Sigmoid colon (tissue), 7 donors: ENCODE results near the gene CNN3. TPM values are rescaled to one million over a fixed set of nuclear protein-coding genes. Genes with fewer than 3 reads are reported as not detected.

Experiments
- DNase-seq: peaks from one replicate; pipeline ENCODE4 v3.0.0-alpha.2; 2019
- H3K27ac ChIP-seq, 4 donors: fragments of 200-600 bp; sonication (generic); one replicate each; pipeline ENCODE4 v1.5.1; 2016 to 2019; ENCODE audit warnings: mild to moderate bottlenecking in 1 of 4
- H3K27me3 ChIP-seq, 3 donors: fragments of 200-600 bp; sonication (generic); one replicate each; pipeline ENCODE4 v1.5.1; 2019; ENCODE audit warnings: mild to moderate bottlenecking in 1 of 3
- H3K36me3 ChIP-seq, 4 donors: fragments of 200-600 bp; sonication (generic); one replicate each; pipeline ENCODE4 v1.5.1; 2016 to 2019
- H3K4me1 ChIP-seq, 4 donors: fragments of 200-600 bp; sonication (generic); one replicate each; pipeline ENCODE4 v1.5.1; 2017 to 2019
- H3K4me3 ChIP-seq, 4 donors: fragments of 200-600 bp; sonication (generic); one replicate each; pipeline ENCODE4 v1.5.1; 2017 to 2019; ENCODE audit warnings: mild to moderate bottlenecking in 2 of 4, moderate library complexity in 1 of 4
- H3K9me3 ChIP-seq, 4 donors: fragments of 200-600 bp in 3 of 4; sonication (generic) in 3 of 4; one replicate each; pipeline versions ENCODE4 v1.5.1 to v1.6.1; 2013 to 2019
- EP300 ChIP-seq, 4 donors: sonication (generic); formaldehyde crosslinking; IDR thresholded peaks; one replicate each; pipeline ENCODE4 v1.6.1; 2017; ENCODE audit warnings: antibody characterized with exemption in 4 of 4
- POLR2A ChIP-seq, 2 donors: fragments of 450-650 bp; IDR thresholded peaks; one replicate each; pipeline ENCODE4 v1.6.1; 2016; ENCODE audit warnings: antibody characterized with exemption in 2 of 2, mild to moderate bottlenecking in 2 of 2, moderate library complexity in 2 of 2
- POLR2AphosphoS5 ChIP-seq, 4 donors: sonication (generic); formaldehyde crosslinking; IDR thresholded peaks; one replicate each; pipeline ENCODE4 v1.6.1; 2017; ENCODE audit warnings: antibody characterized with exemption in 4 of 4
- WGBS, 2 donors: extraction: QIAGEN DNeasy Blood & Tissue Kit; methylation state at CpG; one replicate each; pipeline ENCODE4 v1.1.7; 2013; 5-methylcytosine and 5-hydroxymethylcytosine counted together
- intact Hi-C: fragments of 100-400 bp; cut with DNase I; formaldehyde crosslinking; loops from one replicate; pipeline ENCODE4 v1.15.1; 2023
- polyA plus RNA-seq, 3 donors: library from polyadenylated mRNA; stranded (reverse); fragments of 200-250 nt; gene quantifications; one replicate each; pipeline ENCODE4 v1.2.3, GENCODE V29; 2013
- total RNA-seq, 4 donors: library from RNA; depleted of rRNA; stranded (reverse); fragments of >200 nt; gene quantifications; one replicate each; pipeline ENCODE4 v1.1.0, GENCODE V29; 2016
- TF ChIP-seq, protein P1 (sequence below), 4 experiments: fragments of 450-650 bp in 3 of 4; fragments of 200-600 bp in 1 of 4; IDR thresholded peaks; one replicate each; pipeline ENCODE4 v1.5.1; 2016 to 2019; ENCODE audit warnings: antibody characterized with exemption in 4 of 4, mild to moderate bottlenecking in 3 of 4, moderate library complexity in 2 of 4
- donor health status: healthy with polysubstance abuse.
- donor health status: Bipolar disorder and iron deficiency.
- donor health status: healthy.

CNN3 gene
- total and polyA plus RNA-seq, 7 donors, result 58.3 to 247 (median 157) TPM

- TF ChIP-seq EP300 (IDR thresholded peaks at IDR 0.05), result no peak
- no peak for TF ChIP-seq POLR2A (IDR thresholded peaks at IDR 0.05)
- TF ChIP-seq, protein P1, sequence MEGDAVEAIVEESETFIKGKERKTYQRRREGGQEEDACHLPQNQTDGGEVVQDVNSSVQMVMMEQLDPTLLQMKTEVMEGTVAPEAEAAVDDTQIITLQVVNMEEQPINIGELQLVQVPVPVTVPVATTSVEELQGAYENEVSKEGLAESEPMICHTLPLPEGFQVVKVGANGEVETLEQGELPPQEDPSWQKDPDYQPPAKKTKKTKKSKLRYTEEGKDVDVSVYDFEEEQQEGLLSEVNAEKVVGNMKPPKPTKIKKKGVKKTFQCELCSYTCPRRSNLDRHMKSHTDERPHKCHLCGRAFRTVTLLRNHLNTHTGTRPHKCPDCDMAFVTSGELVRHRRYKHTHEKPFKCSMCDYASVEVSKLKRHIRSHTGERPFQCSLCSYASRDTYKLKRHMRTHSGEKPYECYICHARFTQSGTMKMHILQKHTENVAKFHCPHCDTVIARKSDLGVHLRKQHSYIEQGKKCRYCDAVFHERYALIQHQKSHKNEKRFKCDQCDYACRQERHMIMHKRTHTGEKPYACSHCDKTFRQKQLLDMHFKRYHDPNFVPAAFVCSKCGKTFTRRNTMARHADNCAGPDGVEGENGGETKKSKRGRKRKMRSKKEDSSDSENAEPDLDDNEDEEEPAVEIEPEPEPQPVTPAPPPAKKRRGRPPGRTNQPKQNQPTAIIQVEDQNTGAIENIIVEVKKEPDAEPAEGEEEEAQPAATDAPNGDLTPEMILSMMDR (IDR thresholded peaks at IDR 0.05), result peak in 2 of 4 experiments; percentile 47 to 48
- Histone ChIP-seq H3K27ac (peak overlapping the region; percentile 98 to 100 (median 98)), H3K4me1 (peaks cover 0 to 70% (median 62%) of the 10 kb centered on the region in 4 donors), H3K36me3 (no peaks in the 10 kb centered on the region), H3K27me3 (no peaks in the 10 kb centered on the region), H3K4me3 (peak overlapping the region; percentile 72 to 92 (median 87)), H3K9me3 (no peaks in the 10 kb centered on the region)
- intact Hi-C loops, result loop anchor here (1.0 to 10.0 kb wide), 3 partner anchors 62 to 512 kb away; partner anchors contain the start of gene ABCD3
- WGBS, 2 donors, result 1% methylated on average over 78 of the region's 78 CpGs
- DNase-seq, result peak; percentile 85
Observed at GRCh38 chr1:94926126-94926914, 590 bp downstream of the CNN3 start.

DNA sequence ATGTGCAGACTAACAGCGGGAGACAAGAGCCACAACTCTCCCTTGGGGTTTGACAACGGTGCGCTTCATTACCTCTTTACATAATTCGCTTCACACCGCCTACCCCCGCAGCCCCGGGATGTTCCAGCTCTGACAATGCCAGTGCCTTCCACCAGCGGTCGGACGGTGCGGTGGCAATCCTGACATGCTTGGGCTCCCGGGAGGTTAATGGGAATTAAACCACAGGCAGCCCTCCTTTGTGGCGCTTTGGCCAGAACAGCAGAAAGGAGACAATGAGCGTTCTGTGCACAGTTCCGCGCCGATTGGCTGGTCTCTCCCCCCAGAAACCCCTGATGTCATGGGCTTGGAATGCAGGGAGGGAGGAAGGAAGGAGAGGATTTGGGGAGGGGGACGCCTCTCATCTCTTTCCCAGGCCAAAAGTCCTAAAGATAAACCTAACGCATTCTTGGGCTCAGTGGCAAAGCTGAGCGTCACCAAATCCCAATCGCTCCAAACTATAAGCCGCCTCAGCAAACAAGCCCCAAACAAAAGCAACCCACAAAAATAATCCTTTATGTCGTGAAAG is 1.3 kb downstream of the CNN3 start:
- intact Hi-C loops, result loop anchor here (1.0 to 10.0 kb wide), 3 partner anchors 61 to 511 kb away; partner anchors contain the start of gene ABCD3
- Histone ChIP-seq H3K9me3 (no peaks in the 10 kb centered on the region), H3K27ac (peak overlapping the region; percentile 98 to 100 (median 98)), H3K4me3 (peak overlapping the region; percentile 72 to 92 (median 87)), H3K36me3 (no peaks in the 10 kb centered on the region), H3K4me1 (peaks cover 0 to 77% (median 67%) of the 10 kb centered on the region in 4 donors), H3K27me3 (no peaks in the 10 kb centered on the region)
- 1 to 6% methylated on average over 23 of the region's 23 CpGs for WGBS, 2 donors
- peak; percentile 91 for DNase-seq
- peak; percentile 44 to 92 (median 83) for TF ChIP-seq POLR2AphosphoS5 (IDR thresholded peaks at IDR 0.05)
- no peak for TF ChIP-seq EP300 (IDR thresholded peaks at IDR 0.05)
- TF ChIP-seq, protein P1 (IDR thresholded peaks at IDR 0.05), result peak in 3 of 4 experiments; percentile 10 to 22 (median 15)
- TF ChIP-seq POLR2A (IDR thresholded peaks at IDR 0.05), result peak; percentile 52 to 57

- H3K9me3 ChIP-seq, result no peaks in the 10 kb centered on the region
- intact Hi-C loops, result loop anchor here (10.0 kb wide), 1 partner anchor 510 kb away; the partner anchor contains the start of gene ABCD3
- 1 to 21% methylated on average over 2 of the region's 2 CpGs for WGBS, 2 donors
- H3K27me3 ChIP-seq, result no peaks in the 10 kb centered on the region
- peaks cover 0 to 78% (median 69%) of the 10 kb centered on the region in 4 donors for H3K4me1 ChIP-seq
- H3K36me3 ChIP-seq, result no peaks in the 10 kb centered on the region
- TF ChIP-seq POLR2AphosphoS5 (IDR thresholded peaks at IDR 0.05) (no peak), POLR2A (IDR thresholded peaks at IDR 0.05) (no peak), EP300 (IDR thresholded peaks at IDR 0.05) (no peak)
- TF ChIP-seq, protein P1 (IDR thresholded peaks at IDR 0.05), result no peak
- H3K4me3 ChIP-seq, result peak overlapping the region; percentile 72 to 92 (median 87)
- DNase-seq, result no peak
- peak overlapping the region; percentile 98 to 100 (median 98) for H3K27ac ChIP-seq
Observed at GRCh38 chr1:94925004-94925403, 1.9 kb downstream of the CNN3 start.

GRCh38 chr1:94922761-94923331 is 4.1 kb downstream of the CNN3 start:
- no peak for DNase-seq
- H3K36me3 ChIP-seq, result no peaks in the 10 kb centered on the region
- peaks cover 0 to 78% (median 70%) of the 10 kb centered on the region in 4 donors for H3K4me1 ChIP-seq
- H3K27me3 ChIP-seq, result no peaks in the 10 kb centered on the region
- intact Hi-C loops, result loop anchor here (10.0 kb wide), 1 partner anchor 508 kb away; the partner anchor contains the start of gene ABCD3
- peak overlapping the region; percentile 98 to 100 (median 98) for H3K27ac ChIP-seq
- TF ChIP-seq, protein P1 (IDR thresholded peaks at IDR 0.05), result no peak
- peak in 2 of 4 donors; percentile 9 to 18 for TF ChIP-seq POLR2AphosphoS5 (IDR thresholded peaks at IDR 0.05)
- TF ChIP-seq POLR2A (IDR thresholded peaks at IDR 0.05), result no peak
- 16 to 62% methylated on average over 8 of the region's 8 CpGs for WGBS, 2 donors
- no peaks in the 10 kb centered on the region for H3K9me3 ChIP-seq
- peak overlapping the region in 2 of 4 donors; percentile 85 to 92 for H3K4me3 ChIP-seq
